ENCODE measurements around the gene HAPLN3.

DNA sequence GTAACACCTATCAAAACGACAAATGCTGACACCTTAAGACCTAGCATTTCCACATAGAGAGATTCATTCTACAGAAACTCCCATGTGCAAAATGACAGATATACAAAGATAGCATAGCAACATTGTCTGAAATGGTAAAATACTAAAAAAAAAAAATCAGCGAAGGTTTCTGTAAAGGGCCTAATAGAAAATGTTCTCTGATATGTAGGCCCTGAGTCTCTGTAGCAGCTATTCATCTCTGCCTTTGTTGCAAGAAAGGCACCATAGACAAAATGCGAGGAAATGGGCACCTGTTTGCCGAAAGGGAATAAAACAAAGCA, 18.5 kb upstream of the HAPLN3 start:
- no peak for TF ChIP-seq POLR2A (IDR thresholded peaks at IDR 0.05)
- TF ChIP-seq, protein P1, sequence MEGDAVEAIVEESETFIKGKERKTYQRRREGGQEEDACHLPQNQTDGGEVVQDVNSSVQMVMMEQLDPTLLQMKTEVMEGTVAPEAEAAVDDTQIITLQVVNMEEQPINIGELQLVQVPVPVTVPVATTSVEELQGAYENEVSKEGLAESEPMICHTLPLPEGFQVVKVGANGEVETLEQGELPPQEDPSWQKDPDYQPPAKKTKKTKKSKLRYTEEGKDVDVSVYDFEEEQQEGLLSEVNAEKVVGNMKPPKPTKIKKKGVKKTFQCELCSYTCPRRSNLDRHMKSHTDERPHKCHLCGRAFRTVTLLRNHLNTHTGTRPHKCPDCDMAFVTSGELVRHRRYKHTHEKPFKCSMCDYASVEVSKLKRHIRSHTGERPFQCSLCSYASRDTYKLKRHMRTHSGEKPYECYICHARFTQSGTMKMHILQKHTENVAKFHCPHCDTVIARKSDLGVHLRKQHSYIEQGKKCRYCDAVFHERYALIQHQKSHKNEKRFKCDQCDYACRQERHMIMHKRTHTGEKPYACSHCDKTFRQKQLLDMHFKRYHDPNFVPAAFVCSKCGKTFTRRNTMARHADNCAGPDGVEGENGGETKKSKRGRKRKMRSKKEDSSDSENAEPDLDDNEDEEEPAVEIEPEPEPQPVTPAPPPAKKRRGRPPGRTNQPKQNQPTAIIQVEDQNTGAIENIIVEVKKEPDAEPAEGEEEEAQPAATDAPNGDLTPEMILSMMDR (IDR thresholded peaks at IDR 0.05), result no peak
